Heart left ventricle (tissue), 13 donors: ENCODE data around the gene EPC2.

ENCODE experiments used
- CTCF ChIP-seq, 12 donors: fragments of 200-600 bp; sonication (generic) in 4 of 12; IDR thresholded peaks; one replicate each; pipeline versions ENCODE4 v1.5.0 to v1.8.0; 2018 to 2022; ENCODE audit warnings: antibody characterized with exemption in 12 of 12, mild to moderate bottlenecking in 5 of 12
- POLR2A ChIP-seq, 2 donors: fragments of 450-650 bp; IDR thresholded peaks; one replicate each; pipeline ENCODE4 v1.6.1; 2017; ENCODE audit warnings: antibody characterized with exemption in 2 of 2, mild to moderate bottlenecking in 2 of 2, moderate library complexity in 2 of 2
- donor health status: ischemic (EF 13 %, LVEDD 7.1; RV severe dilation, severe dysfunction).
- donor health status: DM: no; HTN: yes; CAD: no.
- donor health status: DM: no; HTN: no; CAD: no.
- donor health status: ischemic (EF 25% LVEDD 6.9; RV normal size, moderate dysfunction).
- donor health status: ischemic (EF 25% LVEDD 5.7; RV mildly dilated, moderate dysfunction).
- donor health status: ischemic (EF 35%, LVEDD 5.7; RV mildly dilated, moderate dysfunction).
- donor health status: nonischemic (EF 11% LVEDD 7.7; RV severe dilation, severe dysfunction).
- donor health status: DM: yes; HTN: yes; CAD: no.
- donor health status: PGD.
- donor health status: ischemic (EF 29% LVEDD 5.4; RV normal size, mild dysfunction).
- donor health status: nonischemic (EF 23%, LVEDD 6.1; RV moderate dilation, normal function).

GRCh38 chr2:148789059-148789458, 144.5 kb downstream of the EPC2 start:
- TF ChIP-seq CTCF (IDR thresholded peaks at IDR 0.05) (no peak), POLR2A (IDR thresholded peaks at IDR 0.05) (no peak)
